Amniotic epithelial cell (primary cell): Measurements from ENCODE around the gene DLG5.

Experiments used
- DNase-seq: peaks from one replicate; pipeline ENCODE4 v3.0.0-alpha.2; 2010; ENCODE audit warnings: low read depth

The DLG5 gene

DNA sequence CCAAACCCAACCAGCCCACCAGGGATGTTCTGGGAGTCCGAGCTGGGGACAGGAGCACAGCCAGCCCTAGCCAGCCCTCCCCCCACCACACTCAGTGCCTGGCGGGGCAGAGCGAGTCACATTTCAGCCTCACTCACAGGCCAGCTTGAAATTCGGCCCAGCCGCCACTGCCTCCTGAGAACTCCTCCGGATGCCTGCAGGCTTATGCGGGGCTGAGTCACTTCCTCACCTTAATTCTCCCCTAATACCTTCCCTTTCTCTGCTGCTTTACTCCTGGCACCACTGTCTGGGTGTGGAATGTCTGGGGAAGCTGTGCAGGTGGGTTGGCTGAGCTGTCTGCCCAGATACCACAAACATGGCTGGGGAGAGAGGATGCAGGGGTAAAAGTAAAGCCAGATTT lies 22.6 kb upstream of the DLG5 start:
- DNase-seq: peak; percentile 63

DNA sequence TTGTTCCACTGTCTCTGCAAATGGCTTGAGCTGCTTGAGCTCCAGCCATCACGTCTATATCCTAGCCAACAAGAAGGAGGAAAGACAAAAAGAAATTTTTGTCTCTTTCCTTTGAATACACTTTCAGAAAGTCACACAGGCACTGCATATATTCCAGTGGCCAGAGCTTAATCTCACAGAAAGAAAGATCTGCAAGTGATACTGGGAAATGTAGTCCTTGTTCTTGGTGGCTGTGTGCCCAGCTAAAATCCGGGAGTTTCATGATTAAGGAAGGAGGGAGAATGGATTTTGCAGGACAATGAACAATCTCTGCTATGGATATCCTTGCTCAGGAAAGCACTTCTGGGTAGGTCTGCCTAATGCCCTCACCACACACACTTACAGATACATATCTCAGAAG lies 19.5 kb upstream of the DLG5 start:
- no peak for DNase-seq

DNA sequence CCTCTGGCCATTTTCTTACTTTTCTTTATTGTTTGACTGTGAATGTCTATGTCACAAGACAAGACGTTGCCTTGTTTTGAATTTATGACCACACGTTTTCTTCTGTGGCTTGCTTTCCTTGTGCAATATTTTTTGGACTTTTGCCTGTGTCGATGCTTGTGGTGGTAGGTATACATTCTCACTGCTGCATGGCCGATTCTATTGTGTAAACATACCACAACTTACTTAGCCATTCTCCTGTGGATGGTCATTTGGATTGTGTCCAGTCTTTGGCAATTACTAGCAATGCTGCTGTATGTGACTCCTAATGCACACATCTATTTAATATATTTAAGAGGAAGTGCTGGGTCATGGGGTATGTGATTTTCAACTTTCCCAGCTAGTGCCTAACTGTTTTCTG lies 18.0 kb upstream of the DLG5 start:
- peak; percentile 94 for DNase-seq

DNA sequence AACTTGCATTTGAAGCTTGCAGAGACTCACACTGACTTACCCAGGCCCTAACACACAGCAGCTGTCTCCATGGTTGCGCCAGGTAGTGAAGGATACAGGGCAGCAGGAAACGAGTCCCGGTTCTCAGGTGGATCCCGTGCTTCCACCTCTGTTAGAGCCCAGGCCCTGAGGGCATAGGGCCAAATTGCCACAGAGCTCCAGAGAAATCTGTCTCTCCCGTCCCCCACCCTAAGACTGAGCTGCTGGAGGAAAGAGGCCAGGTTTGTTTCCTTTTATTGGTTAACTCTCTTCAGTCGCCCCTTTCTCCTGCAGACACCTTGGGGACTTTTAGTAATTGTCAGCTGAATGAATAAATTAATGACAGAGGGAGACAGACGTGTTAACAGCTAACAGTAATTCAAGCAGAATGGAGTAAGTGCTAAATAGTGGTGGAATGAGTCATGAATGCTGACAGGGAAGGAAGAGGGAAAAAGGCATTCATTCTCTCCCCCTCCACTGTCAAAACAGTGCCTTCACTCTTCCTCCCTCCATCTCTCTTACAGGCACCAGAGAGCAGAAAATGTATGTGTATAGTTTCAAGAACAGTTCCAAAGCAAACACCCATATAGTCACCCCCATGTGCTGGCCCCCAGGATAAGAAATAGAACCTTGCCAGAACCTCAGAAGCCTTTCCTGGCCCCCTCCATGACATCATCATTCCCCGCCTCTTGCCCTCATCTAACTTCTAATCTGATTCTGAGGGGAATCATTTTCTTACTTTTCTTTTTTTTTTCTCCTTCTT lies 16.8 kb upstream of the DLG5 start:
- DNase-seq: peak; percentile 86

DNA sequence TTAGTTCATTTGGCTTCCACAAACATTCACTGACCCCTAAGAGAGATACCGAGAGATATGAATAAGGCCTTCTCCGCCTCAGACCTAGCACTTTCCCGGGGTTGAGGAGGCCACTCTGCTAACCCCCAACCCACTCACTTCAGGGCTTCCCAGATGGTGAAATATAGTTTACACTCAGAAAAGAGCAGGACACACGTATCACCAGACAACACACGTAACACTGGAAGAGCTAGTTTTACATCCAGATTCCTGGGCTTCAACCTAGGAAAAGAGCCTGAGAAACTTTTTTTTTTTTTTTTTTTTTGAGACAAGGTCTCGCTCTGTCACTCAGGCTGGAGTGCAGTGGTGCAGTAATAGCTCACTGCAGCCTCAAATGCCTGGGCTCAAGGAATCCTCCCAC lies 15.2 kb upstream of the DLG5 start:
- no peak for DNase-seq

DNA sequence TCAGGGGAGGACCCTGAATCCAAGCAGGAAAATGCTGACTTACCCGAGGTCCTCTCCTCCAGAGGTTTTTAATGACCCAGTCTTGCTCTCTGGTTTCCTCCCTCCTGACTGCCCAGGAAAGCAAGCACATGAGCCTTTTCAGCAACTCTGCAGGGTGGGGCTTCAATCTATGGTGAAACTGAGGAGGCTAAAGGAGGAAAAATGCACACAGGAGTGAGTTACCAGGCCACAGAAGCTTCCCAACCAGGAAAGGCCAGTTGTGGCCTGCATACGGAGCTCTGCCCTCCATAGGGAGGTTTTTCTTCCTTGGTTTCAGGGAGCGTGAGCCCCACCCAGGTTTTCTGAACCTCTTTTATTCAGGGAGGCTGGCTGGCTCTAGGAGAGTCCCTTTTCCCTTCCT lies 14.1 kb upstream of the DLG5 start:
- no peak for DNase-seq

DNA sequence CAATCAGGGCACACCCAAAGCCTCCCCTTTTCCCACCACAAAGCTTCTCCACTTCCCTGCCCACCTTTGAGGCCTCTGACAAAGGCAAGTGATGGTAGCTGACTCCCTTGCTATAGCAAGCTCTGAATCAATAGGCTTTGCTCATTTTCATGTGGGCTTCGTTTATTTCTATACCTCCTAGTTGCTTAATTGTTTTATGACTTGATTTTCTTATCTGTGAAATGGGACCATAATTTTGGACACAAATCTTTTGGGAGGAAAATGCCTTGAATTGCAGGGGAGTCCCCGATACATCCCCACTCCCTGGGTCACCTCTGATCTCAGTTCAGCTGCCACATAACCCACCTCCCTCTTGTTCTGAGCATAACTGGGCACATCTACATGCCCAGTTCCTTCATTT lies 13.7 kb upstream of the DLG5 start:
- no peak for DNase-seq

DNA sequence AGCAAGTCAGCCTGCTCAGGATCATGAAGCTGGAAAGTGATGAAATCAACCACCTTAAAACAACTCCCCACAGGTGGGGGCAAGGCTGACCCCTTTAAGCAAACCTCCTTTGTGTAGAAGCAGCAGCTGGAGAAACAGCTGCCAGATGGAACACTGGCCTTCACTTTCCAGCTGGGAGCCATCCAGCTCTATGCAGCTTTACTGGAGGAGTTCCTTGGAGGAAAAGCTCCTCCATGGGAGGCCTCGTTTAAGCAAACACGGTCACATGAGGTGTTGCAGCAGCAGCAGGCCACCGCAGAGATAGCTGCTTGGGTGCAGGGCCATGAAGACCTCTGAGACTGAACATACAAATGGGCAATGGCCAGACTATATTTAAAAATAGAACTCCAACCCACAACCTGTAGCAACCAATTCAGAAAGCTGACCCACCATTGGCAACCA lies 13.0 kb upstream of the DLG5 start:
- peak; percentile 55 for DNase-seq

DNA sequence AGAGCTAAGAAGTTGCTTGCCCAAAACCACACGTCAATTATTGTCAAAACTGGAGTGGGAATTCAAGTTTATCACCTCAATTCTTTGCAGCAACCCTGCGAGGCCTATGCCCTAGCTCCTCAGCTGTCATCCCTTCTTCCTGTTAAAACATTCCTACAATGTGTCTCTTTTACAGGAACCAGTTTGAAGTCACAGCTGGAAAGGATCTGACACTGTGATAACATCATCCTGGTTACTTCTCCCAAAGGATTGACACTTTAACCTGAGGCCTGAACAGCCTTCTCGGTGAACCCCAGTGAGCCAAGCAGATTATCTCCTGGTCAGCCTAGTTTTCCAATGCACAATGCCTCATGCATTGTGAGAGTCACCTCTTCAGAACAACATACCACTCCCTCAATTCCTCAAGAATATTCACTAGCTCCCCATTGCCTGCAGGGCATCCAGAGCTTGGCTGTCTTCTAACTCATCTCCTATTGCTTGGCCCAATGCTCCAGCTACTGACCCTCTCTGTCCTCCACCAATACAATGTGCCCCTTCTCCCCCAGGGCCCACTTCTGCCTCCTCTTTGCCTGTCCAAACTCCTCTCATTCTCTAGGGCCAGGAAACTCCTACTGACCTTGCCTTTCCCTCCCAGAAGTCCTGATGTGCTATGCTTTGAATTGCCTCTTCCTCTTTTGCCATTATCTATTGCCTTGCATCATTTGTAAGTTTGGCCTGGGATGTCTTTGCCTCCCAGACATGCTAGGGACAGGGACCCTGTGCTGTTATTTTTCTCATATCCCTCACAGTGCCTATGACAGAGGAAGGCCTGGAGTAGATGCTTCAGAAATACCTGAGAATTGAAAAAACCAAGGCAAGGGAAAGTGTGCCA lies 10.4 kb upstream of the DLG5 start:
- no peak for DNase-seq

DNA sequence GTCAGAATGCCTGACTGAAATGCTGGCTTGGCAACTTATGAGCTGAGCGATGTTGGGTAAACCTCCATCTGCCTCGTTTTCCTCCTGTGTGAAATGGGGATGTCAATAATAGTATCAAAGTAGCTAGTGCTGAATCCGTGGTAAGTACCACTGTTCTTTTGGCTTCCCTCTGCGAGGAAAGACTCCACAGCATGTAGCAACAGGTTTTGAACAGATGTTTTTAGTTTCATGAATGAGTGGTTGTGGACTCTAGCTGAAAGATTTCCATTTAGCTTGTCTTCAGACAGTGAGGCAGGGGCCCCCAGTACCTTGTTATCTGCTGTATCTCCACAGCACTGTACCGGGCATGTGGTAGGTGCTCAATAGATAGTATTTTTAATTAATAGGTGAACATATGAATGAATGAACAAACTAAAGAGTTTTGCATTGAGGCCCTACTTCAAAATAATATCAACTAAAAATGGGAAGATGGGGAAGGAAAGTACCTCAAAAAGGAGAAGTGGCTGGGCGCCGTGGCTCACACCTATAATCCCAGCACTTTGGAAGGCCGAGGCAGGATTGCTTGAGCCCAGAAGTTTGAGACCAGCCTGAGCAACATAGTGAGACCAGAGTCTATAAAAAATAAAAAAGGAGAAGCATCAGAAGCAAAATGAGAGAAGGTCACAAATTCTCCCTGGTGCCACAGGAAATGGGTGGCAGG lies 5.6 kb upstream of the DLG5 start:
- no peak for DNase-seq

DNA sequence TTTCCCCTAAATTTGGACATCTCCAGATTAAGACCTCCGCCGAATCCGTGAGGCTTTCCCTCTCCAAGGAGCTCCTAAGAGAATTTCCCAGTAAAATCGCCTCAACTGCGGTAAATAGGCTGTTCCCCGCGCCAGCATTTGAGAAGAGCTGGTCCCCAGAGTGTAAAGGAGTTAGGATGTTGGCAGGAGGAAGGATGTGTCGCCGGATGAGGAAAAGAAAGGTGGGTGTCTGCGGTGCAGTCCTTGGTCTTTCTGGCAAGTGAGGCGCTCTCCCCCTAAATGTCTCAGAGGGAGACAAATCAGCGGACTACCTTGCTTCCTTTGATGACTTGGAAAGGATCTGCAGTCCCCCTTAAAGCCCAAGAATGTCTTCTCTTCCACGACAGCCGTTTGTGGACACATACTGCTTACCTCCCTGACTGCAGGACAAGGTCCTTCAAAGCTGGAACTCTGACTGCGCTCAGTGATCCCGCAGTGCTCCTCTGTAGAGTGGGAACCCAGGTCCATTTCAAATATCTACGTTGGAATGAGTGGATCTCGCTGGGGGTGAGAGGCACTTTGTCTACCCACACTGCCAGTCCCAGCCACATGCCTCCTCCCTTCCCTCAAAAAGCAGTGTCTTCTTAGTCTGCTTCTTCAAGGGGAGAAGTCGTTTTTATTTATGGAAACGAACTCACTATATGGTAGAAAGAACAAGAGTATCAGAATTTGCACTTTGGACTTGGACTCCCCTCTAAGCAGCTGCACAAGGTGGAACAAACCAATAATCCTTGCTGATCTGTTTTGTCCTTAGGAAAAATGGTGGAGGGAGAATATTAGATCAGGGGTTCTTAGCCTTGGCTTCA lies 1.1 kb upstream of the DLG5 start:
- DNase-seq: no peak

DNA sequence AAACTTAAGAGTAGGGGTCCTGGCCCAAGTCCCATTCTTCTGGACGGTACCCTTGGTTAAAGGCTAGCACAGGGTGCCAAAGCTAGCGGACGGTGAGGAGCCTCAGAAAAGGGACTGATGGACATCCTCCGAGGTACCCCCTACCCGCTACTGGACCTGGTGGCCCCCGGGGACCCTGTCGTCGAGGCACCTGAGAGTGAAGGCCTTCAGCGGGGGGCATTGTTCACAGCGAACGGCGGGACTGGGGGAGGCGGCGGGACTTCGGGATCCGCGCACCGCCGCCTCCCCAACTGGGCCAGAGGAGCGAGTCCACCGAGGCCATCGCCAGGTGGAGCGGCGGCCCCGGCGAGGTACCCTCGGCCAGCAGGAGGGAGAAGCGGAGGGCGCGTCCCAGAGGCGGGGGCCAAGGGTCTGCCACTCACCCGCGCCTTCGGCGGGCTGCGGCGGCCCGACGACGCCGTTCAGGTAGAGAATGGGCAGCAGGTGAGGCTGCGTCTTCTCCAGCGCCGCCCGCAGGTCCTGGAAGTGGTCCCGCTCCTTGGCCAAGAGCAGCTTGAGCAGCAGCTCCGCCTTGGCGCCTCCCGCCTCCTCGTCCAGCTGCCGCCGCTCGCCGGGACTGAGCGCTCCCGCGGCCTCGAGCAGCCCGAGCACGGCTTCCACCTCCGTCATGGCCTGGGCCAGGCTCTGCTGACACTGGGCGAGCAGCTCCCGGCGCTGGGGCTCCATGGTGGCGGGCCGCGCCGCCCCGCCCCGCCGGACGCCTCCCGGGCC lies 575 bp downstream of the DLG5 start:
- peak; percentile 29 for DNase-seq

DNA sequence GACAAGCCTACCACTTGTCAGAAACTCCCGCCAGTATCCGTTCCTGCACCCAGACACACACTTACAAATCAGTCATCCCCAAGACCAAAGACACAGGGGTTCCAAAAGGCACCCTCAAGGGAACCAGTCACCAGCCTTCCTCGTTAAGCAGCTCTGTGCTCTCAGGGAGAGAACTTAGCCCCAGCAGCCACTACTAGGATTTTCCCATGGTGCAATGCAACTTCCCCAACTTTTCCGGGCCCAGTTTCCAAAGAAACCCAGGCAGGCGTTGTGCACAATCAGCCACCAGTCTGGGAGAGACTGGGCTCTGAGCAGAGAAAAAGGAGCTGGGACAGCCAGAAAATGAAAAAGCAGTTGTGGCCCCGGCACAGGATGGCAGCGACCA lies 1.2 kb downstream of the DLG5 start:
- DNase-seq: peak; percentile 23

DNA sequence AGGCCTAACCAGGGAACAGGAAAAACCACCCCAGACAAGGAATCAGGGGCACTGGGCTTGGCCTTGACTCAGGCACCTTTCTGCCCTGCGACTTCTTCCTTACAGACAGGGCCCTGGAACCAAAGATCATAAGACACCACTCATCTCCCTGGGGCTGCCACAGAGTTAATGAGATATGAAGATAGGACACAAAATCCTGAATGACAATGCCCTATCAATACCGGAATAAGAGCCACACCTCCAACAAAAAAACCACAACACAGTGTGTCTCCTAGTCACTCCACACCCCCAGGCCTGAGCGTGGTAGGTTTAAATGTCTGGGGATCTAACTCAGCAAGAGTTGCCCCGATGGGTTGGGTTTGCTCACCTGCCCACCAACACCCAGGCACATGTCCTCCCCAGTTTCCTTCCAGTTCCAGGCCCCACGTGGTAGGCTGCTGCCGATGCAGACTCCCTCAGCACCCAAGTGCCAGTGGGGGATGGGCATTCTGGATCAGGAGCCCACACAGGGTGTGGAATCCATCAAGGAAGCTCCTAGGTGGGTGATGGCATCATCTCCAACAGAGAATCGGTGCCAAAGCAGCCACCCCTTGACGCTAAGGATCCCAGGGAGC lies 3.9 kb downstream of the DLG5 start:
- no peak for DNase-seq

DNA sequence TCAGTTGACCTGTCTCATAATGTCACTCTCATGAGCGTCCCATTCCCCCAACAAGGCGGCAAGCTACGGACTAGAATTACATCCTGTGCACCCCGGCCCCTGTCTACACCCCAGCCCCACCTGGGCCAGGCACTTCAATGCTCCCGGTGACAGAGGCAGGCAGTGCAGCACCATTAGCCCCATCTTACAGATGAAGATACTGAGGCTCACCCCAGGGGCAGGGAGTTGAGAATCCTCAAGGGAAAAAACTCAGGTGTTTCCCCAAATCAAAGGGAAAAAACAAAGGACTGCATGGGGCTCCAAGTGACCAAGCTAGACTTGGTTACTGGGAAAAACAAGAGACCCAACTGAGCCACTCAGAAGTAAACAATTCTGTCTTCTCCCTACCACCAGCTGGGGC lies 4.5 kb downstream of the DLG5 start:
- DNase-seq: no peak

DNA sequence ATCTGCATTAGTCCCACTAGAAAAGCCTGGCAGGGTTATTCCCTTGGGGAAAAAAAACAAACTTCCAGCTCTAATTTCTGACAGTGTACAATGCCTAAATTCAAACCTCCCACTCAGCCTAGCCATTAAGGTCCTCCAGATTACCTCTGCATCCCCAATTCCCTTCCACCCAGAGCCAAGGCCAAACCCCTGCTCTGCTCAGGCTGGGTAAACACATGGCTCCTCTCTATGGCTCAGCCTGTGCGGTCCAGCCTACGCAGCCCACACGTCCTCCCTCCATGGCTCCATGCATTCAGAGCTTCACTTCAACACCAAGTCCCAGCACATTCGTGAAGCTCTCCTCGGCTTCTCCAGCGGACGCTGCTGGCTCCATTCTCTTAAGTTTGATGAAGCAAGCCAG lies 5.2 kb downstream of the DLG5 start:
- no peak for DNase-seq

DNA sequence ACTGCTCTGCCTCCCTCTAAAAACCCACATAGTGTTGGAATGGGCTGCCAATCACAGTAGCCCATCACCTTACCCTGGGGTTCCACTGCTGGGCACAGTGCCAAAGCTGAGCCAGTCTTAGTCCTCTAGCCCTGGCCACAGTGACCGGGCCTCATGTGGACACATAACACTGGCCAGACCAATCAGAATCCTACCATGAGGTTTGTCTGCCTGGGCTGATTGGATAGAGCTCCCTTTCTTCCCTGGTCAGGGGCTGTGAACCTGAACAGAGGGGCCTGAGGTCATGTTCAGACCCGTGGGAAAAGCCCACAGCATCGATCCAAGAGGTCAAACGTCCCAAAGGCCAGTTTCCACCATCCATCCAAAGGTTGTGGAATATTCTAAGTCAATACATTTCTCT lies 6.1 kb downstream of the DLG5 start:
- no peak for DNase-seq

DNA sequence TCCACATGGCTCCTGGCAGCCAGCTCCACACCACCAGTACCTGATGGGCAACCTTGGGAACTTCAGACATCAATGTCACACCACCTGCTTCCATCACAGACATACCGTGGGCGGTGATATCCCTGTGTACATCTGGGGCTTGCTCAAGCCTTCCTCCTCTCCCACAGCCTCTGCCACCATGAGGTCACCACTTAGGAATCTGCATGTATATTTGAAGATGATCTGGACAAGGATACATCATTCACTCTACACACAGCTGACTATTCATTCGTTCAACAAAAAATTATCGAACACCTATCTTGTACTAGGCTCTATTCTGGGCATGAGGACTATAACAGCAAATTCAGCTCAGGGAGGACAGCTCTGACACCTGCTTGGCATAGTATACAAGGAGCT lies 6.8 kb downstream of the DLG5 start:
- DNase-seq: peak; percentile 87

DNA sequence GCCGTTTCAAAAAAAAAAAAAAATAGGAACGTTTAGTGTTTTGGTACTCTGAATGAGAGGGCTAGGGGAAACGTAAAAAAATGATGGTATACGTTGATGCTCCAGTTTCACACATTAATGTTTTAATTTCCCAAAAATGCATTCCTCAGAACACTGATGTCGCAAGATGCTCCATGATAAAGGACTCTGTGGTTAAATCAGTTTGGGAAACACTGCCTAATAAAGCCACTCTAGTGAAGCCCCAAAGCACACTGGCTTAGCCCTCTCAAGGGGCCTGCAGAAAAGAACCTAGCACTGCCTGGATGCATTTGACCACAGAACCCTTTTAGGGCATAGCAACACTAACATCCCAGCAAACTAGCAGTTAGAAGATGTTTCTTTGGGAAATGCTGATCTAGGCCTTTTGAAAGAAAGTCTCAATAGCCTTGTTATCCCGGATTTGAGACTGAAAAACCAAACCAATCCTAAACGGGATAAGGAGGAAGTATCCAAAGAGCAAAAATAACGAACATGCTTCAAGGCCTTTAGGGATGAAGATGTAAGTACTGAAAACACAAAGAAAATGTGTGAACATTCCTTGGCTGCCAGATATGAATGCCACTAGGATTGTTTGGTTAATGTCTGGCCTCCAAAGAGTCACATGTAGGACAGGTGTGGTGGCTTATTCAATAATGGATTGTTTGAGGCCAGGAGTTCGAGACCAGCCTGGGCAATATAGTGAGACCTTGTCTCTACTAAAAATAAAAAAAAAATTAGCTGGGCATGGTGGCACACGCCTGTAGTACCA lies 11.0 kb downstream of the DLG5 start:
- DNase-seq: no peak

DNA sequence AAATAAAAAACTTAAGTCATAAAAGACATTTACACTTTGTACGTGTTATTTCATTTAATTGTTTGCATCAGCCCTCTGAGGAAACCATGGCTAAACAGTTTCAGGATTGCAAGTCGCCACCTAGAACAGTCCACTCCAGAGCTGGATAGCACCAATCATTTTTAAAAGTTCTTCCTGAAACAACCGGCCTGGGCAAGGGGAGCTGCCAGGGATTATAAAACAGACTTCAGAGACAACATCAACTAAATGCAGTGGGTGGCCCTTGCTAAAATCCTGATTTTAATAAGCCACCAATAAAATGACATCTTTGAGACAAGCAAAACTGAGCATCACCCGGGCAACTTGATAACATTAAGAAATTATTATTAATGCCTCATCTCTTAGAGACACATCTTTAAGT lies 13.5 kb downstream of the DLG5 start:
- no peak for DNase-seq
